HEK293 (cell line): Measurements from ENCODE around the gene LYL1.

Experiments used
- CTCF ChIA-PET: fragments of 350-600 bp; formaldehyde crosslinking; extraction: SDS; loops from one replicate; lab custom pipeline; 2021; ENCODE audit warnings: antibody characterized with exemption; lab: Yijun Ruan, JAX
- POLR2A ChIA-PET: fragments of 300-600 bp; formaldehyde crosslinking; extraction: SDS; loops from one replicate; lab custom pipeline; 2020; ENCODE audit warnings: antibody characterized with exemption, inconsistent platforms; lab: Yijun Ruan, JAX
- H3K27ac ChIP-seq: fragments of 200-500 bp; sonication (Bioruptor generic); 2 replicates; pipeline ENCODE4 v1.5.1; 2014; ENCODE audit warnings: low read depth, low read length, control low read depth, inconsistent platforms; ENCODE audit errors: extremely low read depth
- H3K36me3 ChIP-seq, 2 experiments: fragments of 200-500 bp in 1 of 2; sonication (Bioruptor generic) in 1 of 2; 1 replicate in 1 of 2; 2 replicates in 1 of 2; pipeline ENCODE4 v1.5.1; 2014 to 2017; ENCODE audit warnings: inconsistent platforms in 2 of 2, low read length in 2 of 2; ENCODE audit not compliant: control insufficient read depth in 2 of 2, insufficient read depth in 1 of 2
- H3K4me1 ChIP-seq: fragments of 200-500 bp; sonication (Bioruptor generic); 2 replicates; pipeline ENCODE4 v1.5.1; 2014; ENCODE audit warnings: mild to moderate bottlenecking, low read length, inconsistent platforms; ENCODE audit not compliant: control insufficient read depth, insufficient read depth
- H3K4me3 ChIP-seq: 2 replicates; pipeline ENCODE4 v1.5.1; 2011; ENCODE audit warnings: low read depth, mild to moderate bottlenecking, control low read depth, low read length, moderate library complexity
- H3K9me3 ChIP-seq: fragments of 200-500 bp; sonication (Bioruptor generic); 2 replicates; pipeline ENCODE4 v1.5.1; 2014; ENCODE audit warnings: low read depth, low read length, inconsistent platforms; ENCODE audit not compliant: control insufficient read depth, insufficient read depth
- EGR2 ChIP-seq: fragments of 450-650 bp; formaldehyde crosslinking; IDR thresholded peaks from 2 replicates; pipeline ENCODE4 v1.5.1; 2016; ENCODE audit warnings: low read depth, missing biosample characterization, missing genetic modification characterization
- GLI4 ChIP-seq: fragments of 450-650 bp; formaldehyde crosslinking; IDR thresholded peaks from 2 replicates; pipeline ENCODE4 v1.5.1; 2016; ENCODE audit warnings: missing biosample characterization, missing genetic modification characterization
- HOXD13 ChIP-seq: sonication (generic); formaldehyde crosslinking; IDR thresholded peaks from 2 replicates; pipeline ENCODE4 v1.8.0; 2022; ENCODE audit warnings: missing genetic modification reagents, borderline replicate concordance
- SP2 ChIP-seq: fragments of 450-650 bp; formaldehyde crosslinking; IDR thresholded peaks from 2 replicates; pipeline ENCODE4 v1.5.1; 2016; ENCODE audit warnings: missing biosample characterization, missing genetic modification characterization
- TRIM28 ChIP-seq: IDR thresholded peaks from 2 replicates; pipeline ENCODE4 v1.6.1; 2011; ENCODE audit warnings: low read length, control low read depth, borderline replicate concordance
- ZBTB20 ChIP-seq: fragments of 450-650 bp; formaldehyde crosslinking; IDR thresholded peaks from 2 replicates; pipeline ENCODE4 v1.5.1; 2016; ENCODE audit warnings: missing biosample characterization, missing genetic modification characterization
- ZBTB48 ChIP-seq: fragments of 450-650 bp; formaldehyde crosslinking; IDR thresholded peaks from 2 replicates; pipeline ENCODE4 v1.5.1; 2016; ENCODE audit warnings: missing biosample characterization, missing genetic modification characterization
- ZBTB6 ChIP-seq: fragments of 450-650 bp; formaldehyde crosslinking; IDR thresholded peaks from 2 replicates; pipeline ENCODE4 v1.5.1; 2017; ENCODE audit warnings: missing biosample characterization, missing genetic modification characterization
- ZNF114 ChIP-seq: fragments of 450-650 bp; formaldehyde crosslinking; IDR thresholded peaks from 2 replicates; pipeline ENCODE4 v1.5.0; 2017; ENCODE audit warnings: missing biosample characterization, missing genetic modification characterization
- ZNF16 ChIP-seq: fragments of 450-650 bp; formaldehyde crosslinking; IDR thresholded peaks from 2 replicates; pipeline ENCODE4 v1.5.1; 2016; ENCODE audit warnings: low read depth, missing biosample characterization, missing genetic modification characterization
- ZNF184 ChIP-seq: fragments of 450-650 bp; IDR thresholded peaks from 2 replicates; pipeline ENCODE4 v1.5.1; 2018; ENCODE audit warnings: missing biosample characterization, mild to moderate bottlenecking, missing genetic modification characterization
- ZNF24 ChIP-seq: fragments of 450-650 bp; formaldehyde crosslinking; IDR thresholded peaks from 2 replicates; pipeline ENCODE4 v1.5.1; 2016; ENCODE audit warnings: missing biosample characterization, missing genetic modification characterization
- ZNF248 ChIP-seq: fragments of 450-650 bp; formaldehyde crosslinking; IDR thresholded peaks from 2 replicates; pipeline ENCODE4 v1.5.1; 2017; ENCODE audit warnings: missing biosample characterization, missing genetic modification characterization
- ZNF426 ChIP-seq: fragments of 450-650 bp; formaldehyde crosslinking; IDR thresholded peaks from 2 replicates; pipeline ENCODE4 v1.5.1; 2017; ENCODE audit warnings: missing biosample characterization, missing genetic modification characterization, mild to moderate bottlenecking, inconsistent platforms, moderate library complexity
- ZNF558 ChIP-seq: fragments of 450-650 bp; formaldehyde crosslinking; IDR thresholded peaks from 2 replicates; pipeline ENCODE4 v1.5.1; 2016; ENCODE audit warnings: missing biosample characterization, missing genetic modification characterization
- ZNF645 ChIP-seq: fragments of 450-650 bp; formaldehyde crosslinking; IDR thresholded peaks from 2 replicates; pipeline ENCODE4; 2016; ENCODE audit warnings: missing biosample characterization, missing genetic modification characterization
- ZNF701 ChIP-seq: fragments of 450-650 bp; formaldehyde crosslinking; IDR thresholded peaks from 2 replicates; pipeline ENCODE4 v1.5.1; 2016; ENCODE audit warnings: missing biosample characterization, missing genetic modification characterization
- ZNF776 ChIP-seq: fragments of 450-650 bp; formaldehyde crosslinking; IDR thresholded peaks from 2 replicates; pipeline ENCODE4 v1.5.0; 2017; ENCODE audit warnings: missing biosample characterization, missing genetic modification characterization, borderline replicate concordance
- ZNF843 ChIP-seq: fragments of 450-650 bp; formaldehyde crosslinking; IDR thresholded peaks from 2 replicates; pipeline ENCODE4 v1.5.1; 2016; ENCODE audit warnings: missing biosample characterization, missing genetic modification characterization
- ZXDB ChIP-seq: fragments of 450-650 bp; formaldehyde crosslinking; IDR thresholded peaks from 2 replicates; pipeline ENCODE4 v1.5.1; 2016; ENCODE audit warnings: missing biosample characterization, missing genetic modification characterization
- TF ChIP-seq, protein P1 (sequence below): fragments of 450-650 bp; formaldehyde crosslinking; IDR thresholded peaks from 2 replicates; pipeline ENCODE4 v1.5.1; 2016; ENCODE audit warnings: missing biosample characterization, missing genetic modification characterization

LYL1 gene

DNA sequence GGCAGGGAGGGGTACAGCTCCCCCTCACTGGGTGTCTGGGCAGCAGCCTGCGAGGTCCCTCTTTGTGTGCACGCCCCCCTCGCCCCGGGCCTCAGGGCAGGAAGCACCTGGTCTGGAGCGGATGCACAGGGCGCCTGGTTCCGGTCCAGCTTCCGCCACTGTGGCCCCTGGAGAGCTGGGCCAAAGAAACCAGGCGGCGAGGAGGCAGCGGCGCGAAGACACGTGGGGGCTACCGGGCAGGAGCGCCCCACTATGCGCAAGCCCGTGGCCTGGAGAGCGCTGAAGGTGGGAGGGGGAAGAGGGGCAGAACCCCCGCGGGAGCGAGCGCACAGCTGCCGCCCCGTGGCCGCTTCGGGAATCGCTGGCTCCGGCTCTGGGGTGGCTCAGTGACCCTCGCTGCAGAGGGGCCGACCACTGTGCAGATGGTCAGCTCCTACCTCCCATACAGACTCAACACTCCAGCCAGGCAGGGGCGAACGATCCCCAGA lies 1.7 kb upstream of the LYL1 start:
- peaks cover 0 to 40% of the 10 kb centered on the region in 2 experiments; a peak in 2 of 3 replicates for H3K36me3 ChIP-seq
- no peaks in the 10 kb centered on the region for H3K9me3 ChIP-seq
- no peaks in the 10 kb centered on the region for H3K4me1 ChIP-seq
- H3K4me3 ChIP-seq, result no peak overlapping the region
- H3K27ac ChIP-seq, result no peak overlapping the region
- ChIA-PET CTCF (interaction anchor here (0.7 to 1.4 kb wide), 5 partner anchors 10 to 223 kb away, joined by 4 to 9 read pairs (median 4); partner anchors contain the start of genes DNASE2, IER2 and STX10), POLR2A (interaction anchor here (1.5 kb wide), 1 partner anchor 48 kb away, joined by 5 read pairs; no protein-coding TSS in a partner anchor)
- TF ChIP-seq TRIM28 (no peak), ZNF16 (no peak), EGR2 (tag by site-specific recombination) (no peak)

DNA sequence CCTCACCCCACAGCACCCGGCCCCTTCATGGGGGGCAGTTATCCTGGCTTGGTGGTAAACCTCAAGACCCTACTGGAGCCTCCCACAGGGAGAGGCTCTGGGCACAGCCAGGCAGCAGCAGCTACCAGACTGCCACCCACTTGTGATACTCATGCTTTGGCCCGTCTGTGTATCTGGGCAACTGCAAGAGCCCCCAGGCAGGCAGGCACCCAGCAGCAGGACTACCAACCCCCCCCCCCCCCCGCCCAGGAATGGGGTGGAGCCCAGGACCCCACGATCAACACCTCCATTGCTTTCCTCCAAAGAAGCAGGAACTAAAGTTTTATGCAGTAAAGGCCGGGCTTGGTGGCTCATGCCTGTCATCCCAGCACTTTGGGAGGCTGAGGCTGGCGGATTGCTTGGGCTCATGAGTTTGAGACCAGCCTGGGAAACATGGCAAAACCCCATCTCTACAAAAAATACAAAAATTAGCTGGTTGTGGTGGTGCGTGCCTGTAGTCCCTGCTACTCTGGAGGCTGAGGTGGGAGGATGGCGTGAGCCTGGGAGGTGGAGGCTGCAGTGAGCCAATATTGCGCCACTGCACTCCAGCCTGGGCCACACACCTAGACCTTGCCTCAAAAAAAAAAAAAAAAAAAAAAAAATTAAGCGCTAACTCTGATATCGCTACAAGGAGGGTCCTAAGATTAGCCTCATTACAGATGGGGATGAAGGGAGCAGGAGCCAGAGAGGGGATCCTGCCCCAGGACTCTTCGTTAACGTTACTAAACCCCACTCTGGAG lies 1.1 kb upstream of the LYL1 start:
- POLR2A ChIA-PET, result interaction anchor here (0.6 to 1.5 kb wide), 2 partner anchors 45 to 49 kb away, joined by 5 to 8 read pairs; no protein-coding TSS in a partner anchor
- H3K9me3 ChIP-seq, result no peaks in the 10 kb centered on the region
- no peaks in the 10 kb centered on the region for H3K4me1 ChIP-seq
- no peak for TF ChIP-seq ZBTB20
- TF ChIP-seq ZNF426 (tag by site-specific recombination), result no peak
- TF ChIP-seq ZNF114, result no peak
- TF ChIP-seq, protein P1, sequence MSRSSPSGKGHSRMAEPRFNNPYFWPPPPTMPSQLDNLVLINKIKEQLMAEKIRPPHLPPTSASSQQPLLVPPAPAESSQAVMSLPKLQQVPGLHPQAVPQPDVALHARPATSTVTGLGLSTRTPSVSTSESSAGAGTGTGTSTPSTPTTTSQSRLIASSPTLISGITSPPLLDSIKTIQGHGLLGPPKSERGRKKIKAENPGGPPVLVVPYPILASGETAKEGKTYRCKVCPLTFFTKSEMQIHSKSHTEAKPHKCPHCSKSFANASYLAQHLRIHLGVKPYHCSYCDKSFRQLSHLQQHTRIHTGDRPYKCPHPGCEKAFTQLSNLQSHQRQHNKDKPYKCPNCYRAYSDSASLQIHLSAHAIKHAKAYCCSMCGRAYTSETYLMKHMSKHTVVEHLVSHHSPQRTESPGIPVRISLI (tag by site-specific recombination), result no peak
- no peak for TF ChIP-seq ZNF776
- no peak for TF ChIP-seq ZNF248 (tag by site-specific recombination)
- TF ChIP-seq ZNF701, result no peak
- no peak for TF ChIP-seq ZXDB
- TF ChIP-seq ZNF24 (tag by site-specific recombination), result no peak
- TF ChIP-seq ZNF558 (tag by site-specific recombination), result no peak
- no peak for TF ChIP-seq GLI4
- TF ChIP-seq HOXD13 (CRISPR knock-in tag), result no peak
- TF ChIP-seq ZBTB6, result no peak
- no peak for TF ChIP-seq ZNF645 (tag by site-specific recombination)
- TF ChIP-seq ZBTB48 (tag by site-specific recombination), result no peak
- TF ChIP-seq ZNF184, result no peak
- TF ChIP-seq SP2 (tag by site-specific recombination), result no peak
- TF ChIP-seq ZNF843 (tag by site-specific recombination), result no peak
- TF ChIP-seq, all 188 proteins: peak for 0
- Histone ChIP-seq H3K36me3 (peaks cover 0 to 38% of the 10 kb centered on the region in 2 experiments; a peak in 2 of 3 replicates), H3K27ac (no peak overlapping the region), H3K4me3 (no peak overlapping the region)
- CTCF ChIA-PET, result interaction anchor here (0.7 to 1.1 kb wide), 4 partner anchors 10 to 223 kb away, joined by 4 to 9 read pairs (median 4); partner anchors contain the start of genes DNASE2, IER2 and STX10
